Left kidney (tissue), 2 donors: ENCODE measurements around the gene KCTD13. TPM values are rescaled to one million over a fixed set of nuclear protein-coding genes. Genes with fewer than 3 reads are reported as not detected.
"Not testable (repeated sequence)": the region's sequence is repeated elsewhere in the genome, so short reads cannot be mapped to it uniquely, and the experiment has no call there.

Experiments used
- DNase-seq: peaks from one replicate; pipeline ENCODE4 v3.0.0-alpha.2; 2013
- polyA plus RNA-seq: library from polyadenylated mRNA; unstranded; fragments of 120-200 nt; gene quantifications from one replicate; pipeline ENCODE4 v1.2.1, GENCODE V29; 2013; ENCODE audit not compliant: insufficient read length

KCTD13 gene
- polyA plus RNA-seq, 1 donor = 23.9 TPM

GRCh38 chr16:29881050-29881449, 45.0 kb downstream of the KCTD13 start:
- no peak for DNase-seq

- no peak for DNase-seq
Measured at GRCh38 chr16:29878172-29878571, 47.9 kb downstream of the KCTD13 start.

- DNase-seq = no peak
Measured at GRCh38 chr16:29877266-29877961, 48.6 kb downstream of the KCTD13 start.

GRCh38 chr16:29876594-29877249, 49.3 kb downstream of the KCTD13 start:
- DNase-seq = no peak

- no peak for DNase-seq
Measured at GRCh38 chr16:29876217-29876593, 49.8 kb downstream of the KCTD13 start.

GRCh38 chr16:29875206-29875605, 50.8 kb downstream of the KCTD13 start:
- DNase-seq = no peak

GRCh38 chr16:29873319-29873718, 52.7 kb downstream of the KCTD13 start:
- no peak for DNase-seq

GRCh38 chr16:29871822-29872546, 54.0 kb downstream of the KCTD13 start:
- no peak for DNase-seq

GRCh38 chr16:29869067-29869466, 57.0 kb downstream of the KCTD13 start:
- not testable (repeated sequence) for DNase-seq

- DNase-seq = no peak
Measured at GRCh38 chr16:29868396-29869009, 57.5 kb downstream of the KCTD13 start.

- no peak for DNase-seq
Measured at GRCh38 chr16:29864205-29864604, 61.8 kb downstream of the KCTD13 start.

GRCh38 chr16:29863669-29863984, 62.4 kb downstream of the KCTD13 start:
- DNase-seq = no peak

GRCh38 chr16:29862884-29863668, 63.0 kb downstream of the KCTD13 start, which contains the start of gene CDIPT:
Gene CDIPT (minus strand): TSS chr16:29863226. CDS start chr16:29862857, 369 bp downstream.
- DNase-seq = peak; percentile 97

- peak; percentile 18 for DNase-seq
Measured at GRCh38 chr16:29862383-29862883, 63.6 kb downstream of the KCTD13 start.

- no peak for DNase-seq
Measured at GRCh38 chr16:29860218-29860617, 65.8 kb downstream of the KCTD13 start.

- no peak for DNase-seq
Measured at GRCh38 chr16:29858974-29859373, 67.1 kb downstream of the KCTD13 start.

- DNase-seq = no peak
Measured at GRCh38 chr16:29858149-29858849, 67.7 kb downstream of the KCTD13 start.

GRCh38 chr16:29857133-29857760, 68.8 kb downstream of the KCTD13 start:
- no peak for DNase-seq
